ENCODE results near the gene C2CD4B.

GRCh38 chr15:62190675-62191074 lies 25.6 kb upstream of the C2CD4B start:
- TF ChIP-seq, protein P1, sequence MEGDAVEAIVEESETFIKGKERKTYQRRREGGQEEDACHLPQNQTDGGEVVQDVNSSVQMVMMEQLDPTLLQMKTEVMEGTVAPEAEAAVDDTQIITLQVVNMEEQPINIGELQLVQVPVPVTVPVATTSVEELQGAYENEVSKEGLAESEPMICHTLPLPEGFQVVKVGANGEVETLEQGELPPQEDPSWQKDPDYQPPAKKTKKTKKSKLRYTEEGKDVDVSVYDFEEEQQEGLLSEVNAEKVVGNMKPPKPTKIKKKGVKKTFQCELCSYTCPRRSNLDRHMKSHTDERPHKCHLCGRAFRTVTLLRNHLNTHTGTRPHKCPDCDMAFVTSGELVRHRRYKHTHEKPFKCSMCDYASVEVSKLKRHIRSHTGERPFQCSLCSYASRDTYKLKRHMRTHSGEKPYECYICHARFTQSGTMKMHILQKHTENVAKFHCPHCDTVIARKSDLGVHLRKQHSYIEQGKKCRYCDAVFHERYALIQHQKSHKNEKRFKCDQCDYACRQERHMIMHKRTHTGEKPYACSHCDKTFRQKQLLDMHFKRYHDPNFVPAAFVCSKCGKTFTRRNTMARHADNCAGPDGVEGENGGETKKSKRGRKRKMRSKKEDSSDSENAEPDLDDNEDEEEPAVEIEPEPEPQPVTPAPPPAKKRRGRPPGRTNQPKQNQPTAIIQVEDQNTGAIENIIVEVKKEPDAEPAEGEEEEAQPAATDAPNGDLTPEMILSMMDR (IDR thresholded peaks at IDR 0.05; ENCODE audit: low read depth, low read length, missing input control): no peak
- TF ChIP-seq NR2F2 (IDR thresholded peaks at IDR 0.05): no peak
- TF ChIP-seq SP1 (IDR thresholded peaks at IDR 0.05): no peak
- TF ChIP-seq FOXA1 (IDR thresholded peaks at IDR 0.05): no peak
- TF ChIP-seq RAD21 (IDR thresholded peaks at IDR 0.05): no peak
- no peak for TF ChIP-seq GABPA (IDR thresholded peaks at IDR 0.05 in 1 of 2, conservative IDR thresholded peaks at IDR 0.05 in 1 of 2)
- TF ChIP-seq TAF1 (conservative IDR thresholded peaks at IDR 0.05): no peak
